GM12801 (cell line): ENCODE data around the gene FBXL7.

Source experiments
- CTCF ChIP-seq: IDR thresholded peaks from one replicate; pipeline ENCODE4 v1.5.1; 2011; ENCODE audit warnings: control low read depth; ENCODE audit not compliant: insufficient read length; ENCODE audit errors: extremely low read depth

FBXL7 gene

GRCh38 chr5:15703901-15704300, 203.9 kb downstream of the FBXL7 start:
- no peak for TF ChIP-seq CTCF

- TF ChIP-seq CTCF, result no peak
These were observed 204.5 kb downstream of the FBXL7 start for GRCh38 chr5:15704397-15704947.

GRCh38 chr5:15707631-15708030, 207.7 kb downstream of the FBXL7 start:
- no peak for TF ChIP-seq CTCF

GRCh38 chr5:15711892-15712291, 211.9 kb downstream of the FBXL7 start:
- no peak for TF ChIP-seq CTCF

GRCh38 chr5:15715535-15715934, 215.6 kb downstream of the FBXL7 start:
- TF ChIP-seq CTCF, result no peak

GRCh38 chr5:15715967-15716366, 216.0 kb downstream of the FBXL7 start:
- no peak for TF ChIP-seq CTCF

- TF ChIP-seq CTCF, result no peak
These were observed 217.0 kb downstream of the FBXL7 start for GRCh38 chr5:15717001-15717400.
